Activated CD4-positive, CD25-positive, alpha-beta regulatory T cell treated with anti-CD3 and anti-CD28 coated beads, Interleukin-2, amount 50 U/mL, for 24 hours (primary cell): ENCODE results near the gene CCDC40.

Experiments used
- ATAC-seq, 2 donors: fragments of 150-1000 bp; cut with Tn5 transposase; one replicate each; pipeline ENCODE4 v1.10.0; 2021; ENCODE audit warnings: mild to moderate bottlenecking in 1 of 2, moderate library complexity in 1 of 2

Gene CCDC40

DNA sequence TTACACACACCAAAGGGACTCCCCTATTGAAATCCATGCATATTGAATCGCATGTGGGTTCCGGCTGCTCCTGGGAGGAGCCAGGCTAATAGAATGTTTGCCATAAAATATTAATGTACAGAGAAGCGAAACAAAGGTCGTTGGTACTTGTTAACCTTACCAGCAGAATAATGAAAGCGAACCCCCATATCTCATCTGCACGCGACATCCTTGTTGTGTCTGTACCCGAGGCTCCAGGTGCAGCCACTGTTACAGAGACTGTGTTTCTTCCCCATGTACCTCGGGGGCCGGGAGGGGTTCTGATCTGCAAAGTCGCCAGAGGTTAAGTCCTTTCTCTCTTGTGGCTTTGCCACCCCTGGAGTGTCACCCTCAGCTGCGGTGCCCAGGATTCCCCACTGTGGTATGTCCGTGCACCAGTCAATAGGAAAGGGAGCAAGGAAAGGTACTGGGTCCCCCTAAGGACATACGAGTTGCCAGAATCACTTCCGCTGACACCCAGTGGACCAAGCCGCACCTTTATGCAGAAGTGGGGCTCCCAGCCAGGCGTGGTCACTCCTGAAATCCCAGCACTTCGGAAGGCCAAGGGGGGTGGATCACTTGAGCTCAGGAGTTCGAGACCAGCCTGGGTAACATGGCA is 67.1 kb downstream of the CCDC40 start:
- ATAC-seq: no peak

- no peak for ATAC-seq
Measured at GRCh38 chr17:80104321-80104955, 68.0 kb downstream of the CCDC40 start.

GRCh38 chr17:80104956-80105375 is 68.5 kb downstream of the CCDC40 start:
- ATAC-seq: no peak

GRCh38 chr17:80105762-80106161 is 69.3 kb downstream of the CCDC40 start:
- ATAC-seq: no peak

GRCh38 chr17:80106176-80106575 is 69.7 kb downstream of the CCDC40 start:
- ATAC-seq: no peak

DNA sequence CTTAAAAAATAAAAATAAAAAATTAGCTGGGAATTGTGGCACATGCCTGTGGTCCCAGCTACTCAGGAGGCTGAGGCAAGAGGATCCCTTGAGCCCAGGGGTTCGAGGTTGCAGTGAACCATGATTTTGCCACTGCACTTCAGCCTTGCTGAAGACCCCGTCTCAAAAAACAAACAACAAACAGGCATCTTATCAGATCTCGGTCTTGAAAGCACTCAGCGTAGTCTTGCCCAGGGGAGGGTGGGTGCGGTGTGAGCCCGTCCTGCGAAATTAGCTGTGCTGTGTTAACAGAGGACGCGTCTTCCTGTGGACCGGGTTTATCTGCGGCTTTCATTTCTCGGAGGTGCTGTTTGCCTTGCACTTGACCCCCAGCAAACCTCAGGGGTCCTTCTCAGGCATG is 70.3 kb downstream of the CCDC40 start:
- no peak for ATAC-seq

DNA sequence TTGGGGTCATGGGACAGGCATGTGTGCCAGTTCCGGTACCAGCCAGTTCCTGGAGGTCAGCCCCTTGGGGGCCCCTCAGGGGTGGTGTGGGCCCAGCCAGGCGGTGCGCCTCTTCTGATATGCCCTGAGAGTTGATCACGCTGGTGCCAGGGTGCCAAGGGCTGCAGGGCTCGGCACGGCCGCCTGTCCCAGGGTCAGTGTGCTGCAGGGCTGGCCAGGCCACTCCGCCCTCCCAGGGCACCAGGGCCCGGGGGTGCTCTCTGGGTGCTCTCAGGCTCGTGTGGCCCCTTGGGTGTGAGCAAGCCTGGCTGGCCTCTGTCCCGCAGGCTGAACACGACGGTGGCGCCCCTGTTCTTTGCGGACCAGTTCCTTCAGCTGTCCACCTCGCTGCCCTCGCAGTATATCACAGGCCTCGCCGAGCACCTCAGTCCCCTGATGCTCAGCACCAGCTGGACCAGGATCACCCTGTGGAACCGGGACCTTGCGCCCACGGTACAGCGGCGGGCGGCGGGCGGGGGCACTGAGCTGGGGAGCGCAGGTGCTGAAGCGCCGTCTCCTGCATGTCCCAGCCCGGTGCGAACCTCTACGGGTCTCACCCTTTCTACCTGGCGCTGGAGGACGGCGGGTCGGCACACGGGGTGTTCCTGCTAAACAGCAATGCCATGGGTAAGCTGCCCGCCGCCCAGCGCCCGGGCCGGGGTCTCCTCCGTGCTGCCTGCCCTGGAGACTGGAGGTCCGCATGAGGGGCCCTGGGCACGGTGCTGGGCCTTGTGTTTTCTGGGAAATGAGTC is 71.0 kb downstream of the CCDC40 start:
- ATAC-seq: no peak

DNA sequence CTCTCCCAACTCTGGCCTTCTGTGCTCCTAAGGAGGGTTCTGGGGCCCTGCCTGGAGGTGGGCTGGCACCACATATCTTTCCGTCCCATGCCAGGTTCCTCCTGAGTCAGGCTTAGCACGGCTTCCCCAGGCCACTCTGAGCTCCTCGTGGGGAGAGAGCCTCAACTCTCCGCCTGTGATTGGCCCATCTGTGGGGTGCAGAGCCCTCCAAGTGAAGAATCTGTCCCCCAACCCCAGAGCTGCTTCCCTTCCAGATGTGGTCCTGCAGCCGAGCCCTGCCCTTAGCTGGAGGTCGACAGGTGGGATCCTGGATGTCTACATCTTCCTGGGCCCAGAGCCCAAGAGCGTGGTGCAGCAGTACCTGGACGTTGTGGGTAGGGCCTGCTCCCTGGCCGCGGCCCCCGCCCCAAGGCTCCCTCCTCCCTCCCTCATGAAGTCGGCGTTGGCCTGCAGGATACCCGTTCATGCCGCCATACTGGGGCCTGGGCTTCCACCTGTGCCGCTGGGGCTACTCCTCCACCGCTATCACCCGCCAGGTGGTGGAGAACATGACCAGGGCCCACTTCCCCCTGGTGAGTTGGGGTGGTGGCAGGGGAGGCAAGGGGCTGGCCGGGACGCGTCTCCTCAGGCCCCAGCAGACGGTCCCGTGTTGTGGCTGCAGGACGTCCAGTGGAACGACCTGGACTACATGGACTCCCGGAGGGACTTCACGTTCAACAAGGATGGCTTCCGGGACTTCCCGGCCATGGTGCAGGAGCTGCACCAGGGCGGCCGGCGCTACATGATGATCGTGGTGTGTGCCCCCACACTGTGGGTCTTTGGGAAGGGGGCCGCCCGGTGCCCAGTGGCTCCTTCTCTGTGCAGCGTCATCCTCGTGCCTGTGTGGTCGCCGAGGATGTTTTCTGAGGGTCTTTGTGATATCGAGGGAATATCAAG is 71.9 kb downstream of the CCDC40 start:
- no peak for ATAC-seq

GRCh38 chr17:80109066-80109660 is 72.7 kb downstream of the CCDC40 start:
- no peak for ATAC-seq

GRCh38 chr17:80109713-80110446 is 73.4 kb downstream of the CCDC40 start:
- ATAC-seq: no peak

GRCh38 chr17:80110447-80110812 is 74.0 kb downstream of the CCDC40 start:
- ATAC-seq: no peak

DNA sequence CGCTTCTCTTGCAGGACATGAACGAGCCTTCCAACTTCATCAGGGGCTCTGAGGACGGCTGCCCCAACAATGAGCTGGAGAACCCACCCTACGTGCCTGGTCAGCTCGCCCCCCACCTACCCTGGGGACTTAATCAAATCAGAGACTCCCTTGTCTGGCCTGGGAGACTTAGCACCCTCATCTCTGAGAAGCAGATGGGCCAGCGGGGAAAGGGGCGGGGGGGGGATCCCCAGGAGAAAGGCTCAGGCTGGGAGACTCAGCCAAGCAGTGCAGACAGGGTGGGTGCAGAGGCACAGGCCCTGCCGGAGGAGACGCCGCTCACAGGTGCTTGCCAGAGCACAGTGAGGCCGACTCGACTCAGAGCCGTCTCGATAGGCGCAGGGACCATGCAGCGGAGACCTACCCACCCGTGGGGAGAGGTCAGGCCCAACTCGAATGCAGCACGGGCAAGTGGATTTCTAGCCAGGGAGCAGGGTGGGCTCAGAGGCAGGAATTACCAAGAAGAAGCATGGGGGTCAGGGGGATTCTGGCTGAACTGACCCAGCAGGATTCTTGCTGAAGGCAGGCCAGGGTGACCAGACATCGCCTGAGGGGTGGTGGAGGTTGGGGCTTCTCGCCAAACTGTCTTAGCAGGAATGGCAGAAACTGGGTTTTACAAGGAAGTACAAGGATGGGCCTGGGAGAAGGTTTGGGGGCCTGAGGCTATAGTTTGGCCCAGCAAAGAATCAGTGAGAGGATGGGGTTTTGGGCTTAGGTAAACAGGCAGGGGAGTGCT is 74.7 kb downstream of the CCDC40 start:
- no peak for ATAC-seq

GRCh38 chr17:80111702-80112470 is 75.4 kb downstream of the CCDC40 start:
- no peak for ATAC-seq

DNA sequence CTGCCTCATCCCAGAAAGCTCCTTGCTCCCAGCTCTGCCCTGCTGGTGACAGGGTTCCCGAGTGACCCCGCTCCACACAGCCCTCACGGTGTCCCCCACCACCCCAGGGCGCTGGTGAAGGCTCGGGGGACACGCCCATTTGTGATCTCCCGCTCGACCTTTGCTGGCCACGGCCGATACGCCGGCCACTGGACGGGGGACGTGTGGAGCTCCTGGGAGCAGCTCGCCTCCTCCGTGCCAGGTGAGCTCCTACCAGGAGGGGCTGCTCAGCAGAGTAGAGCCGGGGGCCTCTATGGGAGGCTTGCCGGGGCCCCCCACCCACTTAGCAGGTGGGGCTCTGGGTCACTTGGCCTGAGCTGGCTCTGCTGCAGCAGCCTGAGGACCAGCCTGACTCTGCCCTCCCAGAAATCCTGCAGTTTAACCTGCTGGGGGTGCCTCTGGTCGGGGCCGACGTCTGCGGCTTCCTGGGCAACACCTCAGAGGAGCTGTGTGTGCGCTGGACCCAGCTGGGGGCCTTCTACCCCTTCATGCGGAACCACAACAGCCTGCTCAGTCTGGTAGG is 76.1 kb downstream of the CCDC40 start:
- no peak for ATAC-seq

DNA sequence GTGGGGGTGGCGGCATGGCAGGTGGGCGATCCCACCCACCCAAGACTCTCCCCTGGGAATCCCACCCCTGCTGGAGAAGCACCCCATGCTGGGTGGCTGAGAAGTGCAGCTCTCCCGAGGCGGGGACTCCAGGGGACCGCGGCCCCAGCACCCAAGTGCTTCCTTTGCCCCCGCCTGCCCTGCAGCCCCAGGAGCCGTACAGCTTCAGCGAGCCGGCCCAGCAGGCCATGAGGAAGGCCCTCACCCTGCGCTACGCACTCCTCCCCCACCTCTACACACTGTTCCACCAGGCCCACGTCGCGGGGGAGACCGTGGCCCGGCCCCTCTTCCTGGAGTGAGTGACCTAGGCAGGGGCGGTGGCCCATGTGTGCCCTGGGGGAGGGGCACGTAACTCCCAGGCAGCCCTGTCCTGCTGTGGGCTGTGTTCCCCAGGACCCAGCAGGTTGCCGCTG is 76.6 kb downstream of the CCDC40 start:
- no peak for ATAC-seq

DNA sequence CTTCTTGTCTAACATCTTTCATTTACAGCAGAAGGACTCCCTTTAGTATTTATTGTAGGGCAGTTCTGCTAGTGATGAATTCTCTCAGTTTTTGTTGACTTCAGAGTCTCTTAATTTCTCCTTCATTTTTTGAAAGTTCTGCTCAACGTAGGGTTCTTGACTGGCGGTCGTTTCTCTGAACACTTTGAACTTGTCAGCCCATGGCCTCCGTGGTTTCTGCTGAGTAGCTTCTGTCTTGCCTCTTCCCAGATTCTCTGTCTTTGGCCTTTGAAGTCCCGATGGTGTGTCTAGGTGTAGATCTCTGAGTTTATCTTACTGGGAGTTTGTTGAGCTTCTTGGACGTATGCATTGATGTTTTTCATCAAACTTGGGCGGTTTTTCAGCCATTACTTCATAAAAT is 78.3 kb downstream of the CCDC40 start:
- ATAC-seq: no peak

- ATAC-seq: no peak
Measured at GRCh38 chr17:80115159-80115558, 78.7 kb downstream of the CCDC40 start.

DNA sequence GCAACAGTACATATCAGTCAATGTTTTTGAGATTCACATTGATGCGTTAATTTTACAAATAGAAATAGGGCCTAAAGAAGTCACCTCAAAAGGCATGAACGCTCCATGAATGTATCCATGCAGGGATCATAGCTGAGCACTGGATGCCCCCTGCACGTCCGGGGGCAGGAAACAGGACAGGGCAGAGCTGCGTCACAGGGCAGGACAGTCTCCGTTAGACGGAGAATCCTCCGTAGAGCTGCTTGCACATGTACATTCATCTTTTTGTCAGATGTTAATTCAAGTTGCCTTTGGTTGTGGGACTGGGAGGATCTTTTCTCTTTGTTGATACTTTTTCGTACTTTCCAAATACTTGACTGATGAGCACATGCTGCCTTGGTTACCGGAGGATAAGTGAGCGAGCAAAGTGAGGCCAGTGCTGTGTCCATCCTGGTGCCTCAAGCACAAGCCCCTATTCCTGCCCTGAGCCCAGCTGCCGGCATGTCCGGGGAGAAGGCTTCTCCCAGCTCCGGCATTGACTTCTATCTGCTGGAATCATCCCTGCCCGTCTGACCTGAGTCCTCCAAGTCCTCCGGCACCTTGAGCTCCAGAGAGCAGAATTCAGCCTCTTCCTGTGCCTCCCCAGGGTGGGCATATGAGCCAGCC is 80.0 kb downstream of the CCDC40 start:
- no peak for ATAC-seq

- no peak for ATAC-seq
Measured at GRCh38 chr17:80116921-80117380, 80.5 kb downstream of the CCDC40 start.
